GM12865 (cell line): ENCODE results near the gene SHISAL1.

Experiments used
- DNase-seq: peaks from one replicate; pipeline ENCODE4 v3.0.0; 2010; ENCODE audit warnings: low read depth
- H3K4me3 ChIP-seq: 2 replicates; pipeline ENCODE4 v1.5.1; 2011; ENCODE audit warnings: mild to moderate bottlenecking, low read depth, low read length, control low read depth
- TF ChIP-seq, protein P1 (sequence below): IDR thresholded peaks from 2 replicates; pipeline ENCODE4 v1.5.1; 2011; ENCODE audit warnings: low read length, control low read depth, low read depth, inconsistent platforms; ENCODE audit not compliant: insufficient read depth; ENCODE audit errors: missing control alignments

SHISAL1 gene

DNA sequence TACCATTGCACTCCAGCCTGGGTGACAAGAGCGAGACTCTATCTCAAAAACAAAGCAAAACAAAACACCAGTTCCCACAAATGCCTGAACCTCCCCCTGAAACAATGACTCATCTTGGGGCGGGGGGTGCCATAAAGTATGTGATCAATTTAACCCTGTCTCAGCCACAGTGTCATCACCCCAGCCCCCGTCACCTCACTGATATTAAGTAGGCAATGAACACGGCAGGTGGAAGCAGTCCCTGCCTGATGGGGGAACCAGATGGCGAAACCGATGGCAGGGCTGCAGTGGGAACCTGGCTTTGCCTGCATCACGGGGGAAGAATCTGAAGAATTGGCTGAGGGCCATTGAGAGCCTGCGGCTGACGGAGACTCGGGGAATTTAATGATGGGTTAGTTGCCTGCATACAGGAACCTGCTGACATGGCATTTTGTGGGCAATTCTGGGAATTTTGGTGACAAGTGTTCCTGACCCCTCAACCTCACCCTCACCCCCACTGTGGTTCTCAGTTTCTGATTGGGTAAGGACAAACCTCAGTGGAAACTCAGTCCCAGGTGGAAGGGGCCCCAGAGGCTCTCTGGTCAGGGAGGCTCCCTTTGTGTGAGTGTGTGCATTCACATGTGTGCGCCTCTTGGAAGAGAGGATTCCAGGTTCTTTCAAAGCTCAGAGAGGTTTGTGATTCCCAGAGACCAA lies 39.1 kb upstream of the SHISAL1 start:
- TF ChIP-seq, protein P1, sequence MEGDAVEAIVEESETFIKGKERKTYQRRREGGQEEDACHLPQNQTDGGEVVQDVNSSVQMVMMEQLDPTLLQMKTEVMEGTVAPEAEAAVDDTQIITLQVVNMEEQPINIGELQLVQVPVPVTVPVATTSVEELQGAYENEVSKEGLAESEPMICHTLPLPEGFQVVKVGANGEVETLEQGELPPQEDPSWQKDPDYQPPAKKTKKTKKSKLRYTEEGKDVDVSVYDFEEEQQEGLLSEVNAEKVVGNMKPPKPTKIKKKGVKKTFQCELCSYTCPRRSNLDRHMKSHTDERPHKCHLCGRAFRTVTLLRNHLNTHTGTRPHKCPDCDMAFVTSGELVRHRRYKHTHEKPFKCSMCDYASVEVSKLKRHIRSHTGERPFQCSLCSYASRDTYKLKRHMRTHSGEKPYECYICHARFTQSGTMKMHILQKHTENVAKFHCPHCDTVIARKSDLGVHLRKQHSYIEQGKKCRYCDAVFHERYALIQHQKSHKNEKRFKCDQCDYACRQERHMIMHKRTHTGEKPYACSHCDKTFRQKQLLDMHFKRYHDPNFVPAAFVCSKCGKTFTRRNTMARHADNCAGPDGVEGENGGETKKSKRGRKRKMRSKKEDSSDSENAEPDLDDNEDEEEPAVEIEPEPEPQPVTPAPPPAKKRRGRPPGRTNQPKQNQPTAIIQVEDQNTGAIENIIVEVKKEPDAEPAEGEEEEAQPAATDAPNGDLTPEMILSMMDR: no peak
- H3K4me3 ChIP-seq: no peak overlapping the region

GRCh38 chr22:44351037-44351436 lies 38.3 kb upstream of the SHISAL1 start:
- TF ChIP-seq, protein P1: no peak
- DNase-seq: no peak
- H3K4me3 ChIP-seq: no peak overlapping the region

More for the DNA sequence above, 39.1 kb upstream of the SHISAL1 start:
- peak; percentile 10 for DNase-seq

GRCh38 chr22:44349594-44349993 lies 36.8 kb upstream of the SHISAL1 start:
- no peak overlapping the region for H3K4me3 ChIP-seq
- DNase-seq: no peak
- TF ChIP-seq, protein P1: no peak

- no peak for DNase-seq
- TF ChIP-seq, protein P1: no peak
- H3K4me3 ChIP-seq: no peak overlapping the region
These were observed 36.3 kb upstream of the SHISAL1 start for GRCh38 chr22:44348971-44349560.

DNA sequence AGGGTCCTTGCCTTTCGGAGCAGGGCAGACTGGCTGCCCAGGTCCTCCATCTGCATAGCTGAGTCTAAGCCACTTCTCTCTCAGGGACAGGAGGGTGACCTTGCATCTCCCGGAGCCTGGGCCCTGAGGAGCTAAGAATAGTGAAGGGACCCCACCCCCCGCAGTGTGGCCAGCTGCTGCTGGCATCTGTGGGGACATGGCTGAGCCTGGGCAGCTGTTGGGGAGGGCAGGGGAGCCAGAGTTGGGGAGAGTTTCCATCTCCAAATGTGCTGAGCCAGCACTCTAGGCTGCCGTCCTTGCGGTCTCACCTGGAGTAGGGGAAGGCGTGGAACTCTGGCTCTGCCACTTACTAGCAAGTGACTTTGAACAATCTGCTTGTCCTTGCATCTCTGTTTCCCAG lies 34.8 kb upstream of the SHISAL1 start:
- no peak overlapping the region for H3K4me3 ChIP-seq
- no peak for DNase-seq
- TF ChIP-seq, protein P1: no peak

DNA sequence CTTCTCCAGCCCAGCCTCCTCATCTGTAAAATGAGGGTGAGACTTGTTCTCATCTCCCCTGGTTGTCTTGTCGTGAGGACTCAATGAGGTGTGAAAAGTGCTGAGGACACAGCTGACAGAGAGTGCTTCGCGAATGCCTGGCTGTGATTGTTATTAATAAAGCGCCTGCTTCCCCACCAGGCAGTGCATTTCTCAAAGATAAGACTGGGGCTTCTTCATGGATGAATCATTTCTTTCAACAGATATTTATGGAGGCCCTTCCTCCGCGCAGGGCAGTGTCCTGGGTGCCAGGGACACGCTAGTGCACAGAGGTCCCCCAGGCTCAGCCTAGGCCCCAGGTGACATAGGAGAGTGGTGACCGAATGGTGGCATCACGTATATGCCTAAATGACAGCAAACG lies 34.3 kb upstream of the SHISAL1 start:
- H3K4me3 ChIP-seq: no peak overlapping the region
- TF ChIP-seq, protein P1: no peak
- DNase-seq: no peak

GRCh38 chr22:44345872-44346271 lies 33.1 kb upstream of the SHISAL1 start:
- no peak overlapping the region for H3K4me3 ChIP-seq
- TF ChIP-seq, protein P1: no peak
- no peak for DNase-seq
